GM18505 (cell line): ENCODE results near the gene EIF2S3.
"Not testable (repeated sequence)": the region's sequence is repeated elsewhere in the genome, so short reads cannot be mapped to it uniquely, and the experiment has no call there.

Experiments
- ATAC-seq: cut with Tn5 transposase; IDR thresholded peaks from one replicate; pipeline ENCODE4 v1.9.1; 2021; ENCODE audit not compliant: unreplicated experiment
- POLR2A ChIP-seq: IDR thresholded peaks from 4 replicates; pipeline ENCODE4 v1.6.1; 2011; ENCODE audit warnings: borderline replicate concordance; ENCODE audit not compliant: insufficient read depth, insufficient read length; ENCODE audit errors: extremely low read depth

The EIF2S3 gene

GRCh38 chrX:24025741-24026403 lies 28.9 kb upstream of the EIF2S3 start:
- TF ChIP-seq POLR2A = peak; percentile 43
- peak; percentile 23 for ATAC-seq

GRCh38 chrX:24026432-24026831 lies 28.3 kb upstream of the EIF2S3 start:
- TF ChIP-seq POLR2A = no peak
- no peak for ATAC-seq

DNA sequence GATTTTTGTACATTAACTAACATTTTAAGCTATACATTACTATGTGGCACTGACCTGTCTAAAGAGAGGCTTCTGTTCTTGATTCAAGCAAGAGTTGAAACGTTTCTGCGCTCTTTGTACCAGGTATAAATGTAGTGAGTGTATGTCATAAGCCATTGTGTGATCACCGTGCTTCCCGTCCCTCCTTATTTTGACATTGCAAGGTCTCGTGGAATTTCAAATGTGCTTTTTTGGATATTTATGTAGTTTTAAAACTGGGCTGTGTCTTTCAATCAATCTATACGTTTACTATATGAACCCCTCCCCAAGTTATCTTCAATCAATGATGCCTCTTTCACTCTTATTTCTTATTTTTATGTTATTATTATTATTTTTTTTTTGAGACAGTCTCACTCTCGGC lies 27.7 kb upstream of the EIF2S3 start, which contains the start of gene KLHL15:
Gene KLHL15 (minus strand): TSS at position 101 of the 400 bp plus-strand sequence. CDS start 20,493 bp downstream, outside the sequence.
- TF ChIP-seq POLR2A = no peak
- no peak for ATAC-seq

- ATAC-seq = no peak
- TF ChIP-seq POLR2A = no peak
Observed at GRCh38 chrX:24027985-24028384, 26.8 kb upstream of the EIF2S3 start.

DNA sequence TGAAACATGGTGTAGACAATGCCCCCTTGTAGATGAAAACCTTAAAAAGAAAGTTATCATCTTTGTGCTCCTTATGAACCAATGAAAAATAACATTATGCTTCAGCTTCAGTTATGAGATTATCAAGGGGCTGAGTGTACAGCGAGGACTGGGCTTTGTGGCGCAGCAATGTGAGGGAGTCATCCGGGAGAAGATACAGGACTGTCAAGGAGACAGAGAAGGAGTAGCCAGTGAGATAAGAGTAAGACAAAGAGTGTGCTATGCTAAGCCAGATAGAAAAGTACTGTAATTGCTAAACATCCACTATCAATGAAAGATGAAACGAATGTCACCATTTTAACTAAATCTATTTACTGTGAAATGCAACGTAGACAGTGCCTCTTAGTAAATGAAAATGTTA lies 24.2 kb upstream of the EIF2S3 start:
- no peak for TF ChIP-seq POLR2A
- no peak for ATAC-seq

DNA sequence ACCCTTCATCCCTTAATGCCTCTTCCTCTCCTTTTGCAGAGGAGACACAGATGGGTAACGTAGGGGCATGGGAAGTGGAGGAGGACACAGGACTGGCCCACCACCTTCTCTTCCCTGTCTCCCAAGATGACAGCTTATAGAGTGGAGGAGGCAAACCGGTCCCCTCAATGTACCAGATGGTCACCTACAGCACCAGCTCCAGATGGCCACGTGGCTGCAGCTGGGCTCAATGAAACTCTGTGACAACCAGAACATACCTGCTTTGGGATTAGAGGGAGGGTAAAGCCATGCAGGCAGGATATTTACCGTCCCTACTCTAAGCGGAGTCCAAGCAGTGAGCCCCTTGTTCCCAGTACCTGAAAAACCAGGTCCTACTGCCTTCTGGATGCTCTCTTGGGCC lies 20.3 kb upstream of the EIF2S3 start:
- no peak for TF ChIP-seq POLR2A
- no peak for ATAC-seq

GRCh38 chrX:24037729-24038128 lies 17.0 kb upstream of the EIF2S3 start:
- TF ChIP-seq POLR2A = no peak
- no peak for ATAC-seq

- ATAC-seq = not testable (repeated sequence)
Observed at GRCh38 chrX:24046060-24046459, 8.7 kb upstream of the EIF2S3 start.

DNA sequence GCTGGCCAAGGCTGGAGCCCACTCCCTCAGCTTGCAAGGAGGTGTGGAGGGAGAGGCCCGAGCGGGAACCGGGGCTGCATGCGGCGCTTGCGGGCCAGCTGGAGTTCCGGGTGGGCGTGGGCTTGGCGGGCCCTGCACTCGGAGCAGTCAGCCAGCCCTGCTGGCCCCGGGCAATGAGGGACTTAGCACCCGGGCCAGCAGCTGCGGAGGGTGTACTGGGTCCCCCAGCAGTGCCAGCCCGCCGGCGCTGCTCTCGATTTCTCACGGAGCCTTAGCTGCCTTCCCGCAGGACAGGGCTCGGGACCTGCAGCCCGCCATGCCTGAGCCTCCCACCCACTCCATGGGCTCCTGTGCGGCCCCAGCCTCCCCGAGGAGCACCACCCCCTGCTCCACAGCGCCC lies 5.1 kb upstream of the EIF2S3 start:
- not testable (repeated sequence) for ATAC-seq

DNA sequence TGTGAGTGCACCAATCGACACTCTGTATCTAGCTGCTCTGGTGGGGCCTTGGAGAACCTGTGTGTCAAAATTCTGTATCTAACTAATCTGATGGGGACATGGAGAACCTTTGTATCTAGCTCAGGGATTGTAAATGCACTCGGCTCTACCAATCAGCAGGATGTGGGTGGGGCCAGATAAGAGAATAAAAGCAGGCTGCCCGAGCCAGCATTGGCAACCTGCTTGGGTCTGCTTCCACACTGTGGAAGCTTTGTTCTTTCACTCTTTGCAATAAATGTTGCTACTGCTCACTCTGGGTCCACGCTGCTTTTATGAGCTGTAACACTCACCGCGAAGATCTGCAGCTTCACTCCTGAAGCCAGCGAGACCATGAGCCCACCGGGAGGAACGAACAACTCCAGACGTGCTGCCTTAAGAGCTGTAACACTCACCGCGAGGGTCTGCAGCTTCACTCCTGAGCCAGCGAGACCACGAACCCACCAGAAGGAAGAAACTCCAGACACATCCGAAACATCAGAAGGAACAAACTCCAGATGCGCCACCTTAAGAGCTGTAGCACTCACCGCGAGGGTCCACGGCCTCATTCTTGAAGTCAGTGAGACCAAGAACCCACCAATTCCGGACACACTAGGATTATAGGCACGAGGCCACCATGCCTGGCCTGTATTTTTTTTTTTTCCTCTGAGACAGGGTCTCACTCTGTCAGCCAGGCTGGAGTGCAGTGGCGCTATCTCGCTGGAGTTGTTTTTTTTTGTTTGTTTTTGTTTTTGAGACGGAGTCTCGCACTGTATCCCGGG lies 4.0 kb upstream of the EIF2S3 start:
- ATAC-seq = not testable (repeated sequence)

DNA sequence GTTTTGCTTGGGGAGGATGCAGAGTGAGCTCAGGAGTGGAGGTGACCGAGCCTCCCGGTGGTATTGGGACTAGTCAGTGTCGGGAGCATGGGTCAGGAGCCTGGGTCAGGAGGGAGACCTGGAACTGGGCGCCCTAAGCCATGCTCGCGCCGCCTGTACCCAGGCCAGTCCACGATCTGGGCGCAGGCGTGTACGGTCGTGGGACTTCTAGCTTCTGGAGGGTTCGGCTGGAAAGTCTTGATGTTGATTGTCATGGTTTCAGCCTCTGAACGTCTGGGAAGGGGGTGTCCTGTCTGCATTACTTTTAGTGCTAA lies 244 bp downstream of the EIF2S3 start:
- ATAC-seq = peak; percentile 16
- TF ChIP-seq POLR2A = no peak

- ATAC-seq = no peak
- TF ChIP-seq POLR2A = no peak
Observed at GRCh38 chrX:24063488-24063887, 8.7 kb downstream of the EIF2S3 start.

- no peak for ATAC-seq
- no peak for TF ChIP-seq POLR2A
Observed at GRCh38 chrX:24069877-24070276, 15.1 kb downstream of the EIF2S3 start.

GRCh38 chrX:24079411-24079810 lies 24.7 kb downstream of the EIF2S3 start:
- ATAC-seq = no peak
- TF ChIP-seq POLR2A = no peak

- not testable (repeated sequence) for ATAC-seq
Observed at GRCh38 chrX:24080245-24080644, 25.5 kb downstream of the EIF2S3 start.
